ENCODE measurements around the gene MYH3. TPM values are rescaled to one million over a fixed set of nuclear protein-coding genes. Genes with fewer than 3 reads are reported as not detected.

The MYH3 gene
- total RNA-seq, 1 experiment from 2014 or later, result 1.6 TPM

- ChIA-PET POLR2A (interaction anchor here (0.5 kb wide), 1 partner anchor 357 kb away, joined by 11 read pairs; no protein-coding TSS in a partner anchor), CTCF (interaction anchor here (0.6 to 9.0 kb wide), 61 partner anchors 8 to 713 kb away, joined by 3 to 198 read pairs (median 4); partner anchors contain the start of genes ADPRM, MYH2, RCVRN and SCO1)
- ATAC-seq, result peak; percentile 91
- no peak overlapping the region for H3K4me3 Mint-ChIP-seq
- H3K9me3 Mint-ChIP-seq, result no peaks in the 10 kb centered on the region
- H3K27ac Mint-ChIP-seq, result no peak overlapping the region
- H3K27me3 Mint-ChIP-seq (ENCODE audit: low read depth), result no peaks in the 10 kb centered on the region
- H3K4me1 Mint-ChIP-seq, result peaks cover 14% of the 10 kb centered on the region
- DNase-seq (ENCODE audit: low spot score), result peak; percentile 80
- TF ChIP-seq TEAD1 (CRISPR knock-in tag; IDR thresholded peaks at IDR 0.05), result no peak
- TF ChIP-seq, protein P1, sequence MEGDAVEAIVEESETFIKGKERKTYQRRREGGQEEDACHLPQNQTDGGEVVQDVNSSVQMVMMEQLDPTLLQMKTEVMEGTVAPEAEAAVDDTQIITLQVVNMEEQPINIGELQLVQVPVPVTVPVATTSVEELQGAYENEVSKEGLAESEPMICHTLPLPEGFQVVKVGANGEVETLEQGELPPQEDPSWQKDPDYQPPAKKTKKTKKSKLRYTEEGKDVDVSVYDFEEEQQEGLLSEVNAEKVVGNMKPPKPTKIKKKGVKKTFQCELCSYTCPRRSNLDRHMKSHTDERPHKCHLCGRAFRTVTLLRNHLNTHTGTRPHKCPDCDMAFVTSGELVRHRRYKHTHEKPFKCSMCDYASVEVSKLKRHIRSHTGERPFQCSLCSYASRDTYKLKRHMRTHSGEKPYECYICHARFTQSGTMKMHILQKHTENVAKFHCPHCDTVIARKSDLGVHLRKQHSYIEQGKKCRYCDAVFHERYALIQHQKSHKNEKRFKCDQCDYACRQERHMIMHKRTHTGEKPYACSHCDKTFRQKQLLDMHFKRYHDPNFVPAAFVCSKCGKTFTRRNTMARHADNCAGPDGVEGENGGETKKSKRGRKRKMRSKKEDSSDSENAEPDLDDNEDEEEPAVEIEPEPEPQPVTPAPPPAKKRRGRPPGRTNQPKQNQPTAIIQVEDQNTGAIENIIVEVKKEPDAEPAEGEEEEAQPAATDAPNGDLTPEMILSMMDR (IDR thresholded peaks at IDR 0.05), result peak; percentile 78
- H3K36me3 Mint-ChIP-seq, result no peaks in the 10 kb centered on the region
Observed at GRCh38 chr17:10618202-10618635, 38.9 kb downstream of the MYH3 start.

GRCh38 chr17:10617120-10617505 is 40.0 kb downstream of the MYH3 start:
- no peak for DNase-seq (ENCODE audit: low spot score)
- Mint-ChIP-seq H3K27me3 (ENCODE audit: low read depth) (no peaks in the 10 kb centered on the region), H3K9me3 (no peaks in the 10 kb centered on the region), H3K27ac (no peak overlapping the region), H3K4me1 (peaks cover 14% of the 10 kb centered on the region), H3K36me3 (no peaks in the 10 kb centered on the region), H3K4me3 (no peak overlapping the region)
- POLR2A ChIA-PET, result no interaction called here
- TF ChIP-seq SMAD4 (CRISPR knock-in tag; IDR thresholded peaks at IDR 0.05) (no peak), ERG (CRISPR knock-in tag; IDR thresholded peaks at IDR 0.05) (no peak), JUN (CRISPR knock-in tag; IDR thresholded peaks at IDR 0.05) (no peak), ZSCAN18 (CRISPR knock-in tag; IDR thresholded peaks at IDR 0.05) (no peak), SP1 (CRISPR knock-in tag; conservative IDR thresholded peaks at IDR 0.05) (no peak), JAZF1 (CRISPR knock-in tag; IDR thresholded peaks at IDR 0.05) (no peak), GRHL2 (CRISPR knock-in tag; IDR thresholded peaks at IDR 0.05; ENCODE audit: insufficient replicate concordance, severe bottlenecking) (no peak)
- TF ChIP-seq, protein P1 (IDR thresholded peaks at IDR 0.05), result no peak
- TF ChIP-seq, protein P2, sequence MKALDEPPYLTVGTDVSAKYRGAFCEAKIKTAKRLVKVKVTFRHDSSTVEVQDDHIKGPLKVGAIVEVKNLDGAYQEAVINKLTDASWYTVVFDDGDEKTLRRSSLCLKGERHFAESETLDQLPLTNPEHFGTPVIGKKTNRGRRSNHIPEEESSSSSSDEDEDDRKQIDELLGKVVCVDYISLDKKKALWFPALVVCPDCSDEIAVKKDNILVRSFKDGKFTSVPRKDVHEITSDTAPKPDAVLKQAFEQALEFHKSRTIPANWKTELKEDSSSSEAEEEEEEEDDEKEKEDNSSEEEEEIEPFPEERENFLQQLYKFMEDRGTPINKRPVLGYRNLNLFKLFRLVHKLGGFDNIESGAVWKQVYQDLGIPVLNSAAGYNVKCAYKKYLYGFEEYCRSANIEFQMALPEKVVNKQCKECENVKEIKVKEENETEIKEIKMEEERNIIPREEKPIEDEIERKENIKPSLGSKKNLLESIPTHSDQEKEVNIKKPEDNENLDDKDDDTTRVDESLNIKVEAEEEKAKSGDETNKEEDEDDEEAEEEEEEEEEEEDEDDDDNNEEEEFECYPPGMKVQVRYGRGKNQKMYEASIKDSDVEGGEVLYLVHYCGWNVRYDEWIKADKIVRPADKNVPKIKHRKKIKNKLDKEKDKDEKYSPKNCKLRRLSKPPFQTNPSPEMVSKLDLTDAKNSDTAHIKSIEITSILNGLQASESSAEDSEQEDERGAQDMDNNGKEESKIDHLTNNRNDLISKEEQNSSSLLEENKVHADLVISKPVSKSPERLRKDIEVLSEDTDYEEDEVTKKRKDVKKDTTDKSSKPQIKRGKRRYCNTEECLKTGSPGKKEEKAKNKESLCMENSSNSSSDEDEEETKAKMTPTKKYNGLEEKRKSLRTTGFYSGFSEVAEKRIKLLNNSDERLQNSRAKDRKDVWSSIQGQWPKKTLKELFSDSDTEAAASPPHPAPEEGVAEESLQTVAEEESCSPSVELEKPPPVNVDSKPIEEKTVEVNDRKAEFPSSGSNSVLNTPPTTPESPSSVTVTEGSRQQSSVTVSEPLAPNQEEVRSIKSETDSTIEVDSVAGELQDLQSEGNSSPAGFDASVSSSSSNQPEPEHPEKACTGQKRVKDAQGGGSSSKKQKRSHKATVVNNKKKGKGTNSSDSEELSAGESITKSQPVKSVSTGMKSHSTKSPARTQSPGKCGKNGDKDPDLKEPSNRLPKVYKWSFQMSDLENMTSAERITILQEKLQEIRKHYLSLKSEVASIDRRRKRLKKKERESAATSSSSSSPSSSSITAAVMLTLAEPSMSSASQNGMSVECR (CRISPR knock-in tag; IDR thresholded peaks at IDR 0.05; ENCODE audit: borderline replicate concordance), result no peak
- TF ChIP-seq, protein P3, sequence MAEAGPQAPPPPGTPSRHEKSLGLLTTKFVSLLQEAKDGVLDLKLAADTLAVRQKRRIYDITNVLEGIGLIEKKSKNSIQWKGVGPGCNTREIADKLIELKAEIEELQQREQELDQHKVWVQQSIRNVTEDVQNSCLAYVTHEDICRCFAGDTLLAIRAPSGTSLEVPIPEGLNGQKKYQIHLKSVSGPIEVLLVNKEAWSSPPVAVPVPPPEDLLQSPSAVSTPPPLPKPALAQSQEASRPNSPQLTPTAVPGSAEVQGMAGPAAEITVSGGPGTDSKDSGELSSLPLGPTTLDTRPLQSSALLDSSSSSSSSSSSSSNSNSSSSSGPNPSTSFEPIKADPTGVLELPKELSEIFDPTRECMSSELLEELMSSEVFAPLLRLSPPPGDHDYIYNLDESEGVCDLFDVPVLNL (CRISPR knock-in tag; IDR thresholded peaks at IDR 0.05; ENCODE audit: borderline replicate concordance, low read depth), result no peak
- ATAC-seq, result no peak
- CTCF ChIA-PET, result interaction anchor here (0.6 to 9.0 kb wide), 38 partner anchors 9 to 712 kb away, joined by 3 to 198 read pairs (median 5); partner anchors contain the start of genes MYH2, RCVRN and TMEM220

Data from WTC11 (cell line).